CD4-positive, alpha-beta T cell treated with Interleukin-15 for 4 hours (primary cell): ENCODE data around the gene PCBP3.
"Not testable (repeated sequence)": the region's sequence is repeated elsewhere in the genome, so short reads cannot be mapped to it uniquely, and the experiment has no call there.

ENCODE experiments used
- DNase-seq: peaks from one replicate; pipeline ENCODE4 v3.0.0-alpha.2; 2020; ENCODE audit warnings: low spot score

Gene PCBP3

DNA sequence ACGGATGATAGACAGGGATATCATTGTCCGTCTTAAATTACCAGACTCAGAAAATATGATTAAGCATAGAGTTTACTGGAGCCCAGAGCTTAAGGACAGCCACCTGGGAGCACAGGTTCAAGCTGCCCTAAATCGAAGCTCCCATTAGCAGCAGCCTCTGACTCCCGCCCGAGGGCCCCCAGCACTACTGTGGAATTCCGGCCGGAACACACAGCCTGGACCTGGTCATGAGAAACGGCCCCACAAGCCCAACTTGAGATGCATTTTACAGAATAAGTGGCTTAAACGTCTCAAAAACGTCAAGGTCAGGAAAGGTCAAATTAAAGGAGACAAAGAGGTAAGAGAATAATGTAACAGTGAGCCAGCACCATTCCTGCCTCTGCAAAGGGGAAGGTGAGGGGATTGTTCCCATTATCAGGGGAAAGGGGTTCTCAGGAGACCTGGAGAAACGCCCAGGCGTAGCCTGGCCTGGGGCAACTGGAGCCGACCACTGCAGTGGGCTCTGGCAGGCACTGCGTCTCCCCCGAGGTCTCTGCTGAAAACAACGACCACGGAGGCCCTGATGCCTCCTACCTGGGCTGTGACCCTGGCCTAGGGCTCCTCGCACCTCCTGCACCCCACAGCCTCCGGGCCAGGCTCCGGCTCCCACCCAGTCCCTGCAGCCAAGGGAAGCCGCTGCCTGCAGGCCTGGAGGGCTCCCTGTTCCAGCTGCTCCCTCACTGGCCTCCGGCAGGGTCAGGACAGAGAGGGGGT, 326.6 kb downstream of the PCBP3 start:
- DNase-seq, result no peak

DNA sequence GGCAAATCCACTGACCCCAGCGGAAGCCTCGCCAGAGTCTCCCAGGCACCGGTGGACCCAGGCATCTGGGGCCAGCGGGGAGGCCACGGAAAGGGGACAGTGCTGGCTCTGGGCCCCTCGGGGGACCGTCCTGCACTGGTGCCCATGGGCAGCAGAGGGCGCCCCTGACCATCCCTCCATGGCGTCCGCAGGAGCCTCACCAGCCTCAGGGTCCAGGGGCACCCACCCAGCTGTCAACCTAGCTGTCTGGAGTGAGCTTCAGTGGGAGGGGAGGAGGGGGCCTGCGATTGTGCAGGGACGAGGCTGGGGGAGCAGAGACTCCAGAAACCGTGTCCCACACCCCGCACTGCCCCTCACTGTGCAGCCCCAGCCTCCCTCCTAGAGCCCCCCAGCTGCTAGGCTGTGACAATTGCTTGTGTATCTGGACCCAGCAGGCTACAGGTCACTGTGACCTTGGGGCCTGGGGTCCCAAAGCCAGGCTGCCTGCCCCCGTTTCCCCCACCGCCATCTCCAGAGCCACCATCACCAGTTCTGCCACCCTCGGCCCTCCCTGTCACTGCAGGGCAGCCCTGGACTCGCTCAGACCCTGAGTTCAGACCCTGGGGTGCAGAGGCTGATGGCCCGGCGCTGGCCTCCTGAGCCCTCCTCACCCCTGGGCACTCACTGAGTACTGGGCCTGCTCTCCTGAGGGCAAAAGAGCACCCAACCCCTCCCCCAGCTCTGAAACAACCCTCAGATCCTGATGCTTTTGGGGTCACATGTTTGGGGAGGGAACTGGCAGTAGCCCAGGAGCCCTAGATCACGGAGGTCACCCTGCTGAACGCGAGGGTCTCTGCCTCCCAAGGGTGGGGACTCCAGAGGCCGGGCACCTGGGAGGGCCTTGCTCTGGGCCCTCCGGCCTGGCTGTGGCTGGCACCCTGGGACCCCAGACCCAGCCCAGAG, 327.4 kb downstream of the PCBP3 start:
- DNase-seq, result peak; percentile 28

DNA sequence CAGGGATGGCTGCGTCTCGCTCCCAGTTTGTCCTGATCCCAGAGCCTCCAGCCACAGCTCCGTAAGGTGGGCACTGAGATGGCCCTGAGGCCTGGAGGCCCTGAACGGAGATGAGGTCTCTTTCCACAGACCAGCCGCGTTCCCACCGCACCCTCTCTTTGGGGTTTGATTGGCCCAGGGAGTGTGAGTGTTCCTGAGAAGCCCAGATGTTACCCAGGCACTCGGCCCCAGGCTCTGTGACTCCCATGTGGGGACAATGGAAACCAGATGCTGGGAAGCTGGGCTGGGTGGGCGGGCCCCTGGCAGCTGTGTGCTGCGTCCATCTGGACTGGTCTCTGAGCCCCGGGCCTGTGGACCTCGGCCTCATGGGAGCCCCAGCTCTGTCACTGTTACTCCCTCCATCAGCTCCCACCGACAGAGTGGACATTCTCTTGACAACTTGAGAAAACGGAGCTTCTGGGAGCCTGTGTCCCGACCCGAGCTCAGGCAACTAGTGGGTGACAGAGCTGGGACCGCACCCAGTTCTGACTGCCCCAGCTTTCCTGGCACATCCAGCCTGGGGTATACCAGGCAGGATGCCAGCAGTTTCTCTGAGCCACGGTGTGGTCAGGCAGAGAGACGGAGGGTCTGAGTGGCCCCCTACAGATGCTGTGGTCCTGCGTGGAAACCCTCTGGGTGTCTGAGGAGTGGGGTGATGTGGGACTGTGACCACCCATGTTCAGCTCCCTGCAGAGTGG, 328.3 kb downstream of the PCBP3 start:
- DNase-seq, result no peak

DNA sequence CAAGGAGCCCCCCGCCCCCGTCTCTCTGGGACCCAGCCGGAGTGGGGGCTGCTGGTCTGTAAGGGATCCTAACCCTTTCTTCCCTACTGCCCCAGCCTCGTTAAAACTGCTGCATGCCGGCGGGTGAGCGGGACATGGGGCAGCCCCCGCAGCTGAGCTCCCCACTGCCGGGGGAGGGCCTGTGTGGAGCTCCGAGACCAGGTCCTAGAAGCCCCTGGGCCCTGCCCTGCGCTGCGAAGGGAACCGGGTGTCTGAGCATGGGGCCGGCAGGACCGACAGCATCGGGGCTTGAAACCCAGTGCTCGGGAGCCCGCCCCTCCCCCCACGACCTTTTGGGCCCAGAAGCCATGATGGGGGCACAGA, 328.8 kb downstream of the PCBP3 start:
- DNase-seq, result no peak

DNA sequence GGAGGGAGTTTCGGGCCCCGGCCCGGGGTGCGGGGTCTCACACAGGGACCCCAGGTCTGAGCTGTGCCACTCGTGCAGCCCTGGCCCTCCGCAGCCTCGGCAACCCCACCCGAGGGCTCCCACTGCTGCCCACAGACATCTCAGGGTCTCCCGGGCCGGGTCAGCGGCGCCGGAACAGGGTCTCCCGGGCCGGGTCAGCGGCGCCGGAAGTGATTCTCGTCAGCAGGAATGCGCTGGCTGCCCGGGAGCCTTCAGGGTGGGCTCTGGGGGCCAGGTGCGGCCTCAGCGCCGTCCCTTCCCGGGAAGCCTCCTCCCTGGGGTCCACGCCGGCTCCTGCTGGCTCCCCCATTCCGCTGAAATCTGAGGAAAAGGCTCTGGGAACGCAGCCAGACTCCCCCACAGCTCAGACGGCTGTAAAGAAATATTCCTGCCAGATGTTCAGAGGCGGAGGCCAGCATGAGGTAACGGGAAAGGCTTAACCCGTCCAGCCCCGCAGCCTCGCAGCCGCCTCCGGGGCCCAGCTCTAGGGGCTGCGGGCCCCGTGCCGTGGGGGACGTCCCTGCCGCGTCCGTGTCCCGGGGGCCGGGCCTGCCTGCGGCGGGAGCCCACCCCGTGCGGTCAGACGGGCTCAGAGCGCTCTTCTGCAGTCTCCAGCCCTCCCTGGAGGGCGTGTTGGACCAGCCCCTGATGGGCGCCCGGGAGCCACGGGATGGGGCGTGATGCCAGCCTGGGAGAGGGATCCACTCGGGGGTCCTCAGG, 329.4 kb downstream of the PCBP3 start:
- DNase-seq, result no peak

DNA sequence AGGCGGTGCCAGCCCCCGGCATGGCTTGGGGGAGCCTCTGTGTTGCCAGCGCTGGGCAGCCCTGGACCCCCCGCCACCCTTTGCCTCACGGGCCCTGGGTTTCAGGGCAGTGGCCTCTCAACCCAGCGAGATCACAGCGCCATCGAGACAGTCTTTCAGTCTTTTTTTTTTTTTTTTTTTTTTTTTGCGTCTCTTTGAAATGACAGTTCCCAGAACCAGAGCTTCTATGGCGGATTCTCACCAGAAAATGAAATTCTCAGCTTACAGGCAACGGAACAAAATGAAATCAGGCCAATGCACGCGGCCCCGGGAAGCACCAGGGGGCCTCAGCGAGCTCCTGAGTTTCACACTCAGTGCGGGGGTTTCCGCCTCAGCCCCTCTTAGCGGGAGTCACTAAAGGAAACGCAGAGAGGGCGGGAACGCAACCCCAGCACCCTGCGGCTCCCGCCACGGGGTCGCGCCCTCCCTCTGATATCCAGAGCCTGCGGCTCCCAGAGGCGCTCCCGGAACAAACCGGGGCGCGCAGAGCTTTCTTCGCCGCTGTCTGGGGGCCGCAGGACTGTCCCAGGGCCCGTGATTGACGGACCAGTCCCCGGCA, 330.0 kb downstream of the PCBP3 start:
- DNase-seq, result peak; percentile 79

DNA sequence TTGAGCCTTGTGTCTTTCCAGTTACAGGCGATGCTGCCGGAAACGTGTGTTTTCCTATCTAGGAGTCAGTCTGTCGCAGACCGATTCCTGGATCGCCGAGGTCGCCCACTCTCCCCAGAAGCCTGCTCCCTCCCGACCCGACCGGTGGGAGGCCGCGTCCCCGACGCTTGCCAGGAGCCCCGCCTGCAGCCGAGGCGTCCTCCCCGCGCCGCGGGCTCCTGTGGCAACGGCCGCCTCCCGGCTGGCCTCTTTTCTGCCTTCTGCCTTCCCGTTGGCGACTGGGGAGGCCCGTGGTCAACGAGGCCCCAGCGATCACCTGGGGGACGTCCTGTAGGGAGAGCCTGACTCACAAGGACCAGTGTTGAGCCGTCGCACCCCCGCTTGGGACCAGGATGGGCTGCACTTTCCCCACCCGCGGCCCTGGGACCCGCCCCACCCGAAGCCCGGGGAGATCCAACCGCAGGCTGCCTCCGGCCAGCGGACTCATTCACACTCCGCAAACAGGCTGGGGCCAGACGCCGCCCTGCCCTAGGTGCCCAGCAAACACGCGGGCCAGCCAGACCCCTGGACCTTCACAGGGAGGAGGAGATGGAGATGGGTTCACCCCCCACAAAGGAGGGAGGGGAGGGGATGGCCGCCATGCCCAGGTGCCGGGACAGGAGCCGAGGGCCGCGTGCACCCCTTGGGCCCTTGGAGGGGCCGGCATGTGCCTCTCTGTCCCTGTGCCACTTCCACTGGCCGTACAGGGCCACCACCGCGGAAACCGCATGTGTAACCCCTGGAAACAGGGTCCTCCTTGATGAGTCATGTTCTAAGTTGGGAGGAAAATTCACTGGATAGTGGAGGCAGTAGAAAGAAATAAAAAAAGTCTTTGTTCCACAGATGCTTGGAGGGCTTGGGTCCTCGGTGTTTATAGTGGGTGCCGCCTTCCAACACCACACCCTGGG, 330.8 kb downstream of the PCBP3 start:
- DNase-seq, result no peak

DNA sequence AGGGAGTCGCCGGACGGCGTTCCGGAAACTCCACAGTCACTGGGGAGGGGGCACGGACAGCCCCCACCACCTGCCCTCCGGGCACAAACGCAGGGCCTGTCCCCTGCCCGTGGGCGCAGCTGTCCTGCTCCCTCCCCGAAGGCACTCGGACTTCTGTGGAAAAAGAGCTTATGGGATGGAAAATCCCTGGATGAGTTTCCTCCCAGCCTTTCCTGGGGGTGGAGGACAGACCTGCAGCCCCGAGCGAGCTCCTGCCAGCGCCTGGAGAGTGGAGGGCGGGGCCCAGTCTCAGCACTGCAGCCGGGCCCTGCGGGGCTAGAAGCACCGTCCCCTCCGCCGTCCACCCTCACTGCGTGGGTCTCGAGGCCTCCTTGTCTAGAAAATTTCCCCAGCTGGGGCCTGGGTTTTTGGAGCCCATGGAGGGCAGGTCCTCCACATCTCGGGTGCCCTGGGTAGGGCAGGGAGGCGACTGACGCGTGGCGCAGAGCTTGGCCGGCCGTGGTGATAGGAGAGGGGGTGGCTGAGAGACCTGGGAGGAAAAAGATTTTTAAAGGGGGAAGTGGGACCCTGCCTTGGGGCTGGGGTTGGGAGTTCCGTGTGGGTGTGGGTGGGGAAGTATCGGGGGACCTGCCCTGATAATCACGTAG, 331.6 kb downstream of the PCBP3 start:
- no peak for DNase-seq

DNA sequence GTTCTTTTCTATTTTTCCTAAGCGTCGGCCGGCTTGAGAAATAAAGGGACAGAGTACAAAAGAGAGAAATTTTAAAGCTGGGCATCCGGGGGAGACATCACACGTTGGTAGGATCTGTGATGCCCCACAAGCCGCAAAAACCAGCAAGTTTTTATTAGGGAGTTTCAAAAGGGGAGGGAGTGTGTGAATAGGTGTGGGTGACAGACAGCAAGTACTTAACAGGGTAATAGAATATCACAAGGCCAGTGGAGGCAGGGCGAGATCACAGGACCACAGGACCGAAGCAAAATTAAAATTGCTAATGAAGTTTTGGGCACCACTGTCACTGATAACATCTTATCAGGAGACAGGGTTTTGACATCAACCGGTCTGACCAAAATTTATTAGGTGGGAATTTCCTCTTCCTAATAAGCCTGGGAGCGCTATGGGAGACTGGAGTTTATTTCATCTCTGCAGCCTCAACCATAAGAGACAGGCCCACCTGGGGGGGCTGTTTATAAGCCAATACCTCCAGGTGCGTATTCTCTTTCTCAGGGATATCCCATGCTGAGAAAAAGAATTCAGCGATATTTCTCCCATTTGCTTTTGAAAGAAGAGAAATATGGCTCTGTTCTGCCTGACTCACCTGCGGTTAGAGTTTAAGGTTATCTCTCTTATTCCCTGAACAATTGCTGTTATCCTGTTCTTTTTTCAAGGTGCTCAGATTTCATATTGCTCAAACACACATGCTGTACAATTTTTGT, 332.3 kb downstream of the PCBP3 start:
- not testable (repeated sequence) for DNase-seq

DNA sequence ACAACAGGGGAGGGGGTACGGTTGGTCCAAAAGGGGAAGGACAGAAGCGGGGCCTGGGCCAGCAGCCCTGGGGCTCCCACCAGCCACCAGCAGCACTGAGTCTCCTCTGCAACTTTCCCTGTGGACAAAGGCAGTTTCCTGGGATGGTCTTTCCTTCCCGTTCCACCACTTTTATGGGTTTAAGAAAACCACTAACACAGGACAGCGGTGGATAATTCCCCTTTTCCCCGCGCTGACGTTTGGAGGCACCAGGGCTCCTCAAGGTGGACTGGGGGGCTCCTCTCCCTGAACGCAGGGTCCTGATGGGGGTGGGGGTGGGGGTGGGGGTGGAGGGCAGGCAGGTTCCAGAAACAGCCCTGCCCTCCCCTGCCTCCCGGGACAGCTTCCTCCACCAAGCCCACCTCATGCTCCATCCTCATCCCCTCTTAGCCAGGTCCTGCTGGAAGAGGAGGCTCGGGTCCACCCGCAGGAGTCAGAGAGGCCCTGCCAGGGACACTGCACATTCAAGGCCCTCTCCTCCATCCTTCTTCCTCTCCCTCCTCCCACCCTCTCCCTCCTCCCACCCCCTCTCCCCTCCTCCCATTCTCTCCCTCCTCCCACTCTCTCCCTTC, 333.3 kb downstream of the PCBP3 start:
- no peak for DNase-seq

DNA sequence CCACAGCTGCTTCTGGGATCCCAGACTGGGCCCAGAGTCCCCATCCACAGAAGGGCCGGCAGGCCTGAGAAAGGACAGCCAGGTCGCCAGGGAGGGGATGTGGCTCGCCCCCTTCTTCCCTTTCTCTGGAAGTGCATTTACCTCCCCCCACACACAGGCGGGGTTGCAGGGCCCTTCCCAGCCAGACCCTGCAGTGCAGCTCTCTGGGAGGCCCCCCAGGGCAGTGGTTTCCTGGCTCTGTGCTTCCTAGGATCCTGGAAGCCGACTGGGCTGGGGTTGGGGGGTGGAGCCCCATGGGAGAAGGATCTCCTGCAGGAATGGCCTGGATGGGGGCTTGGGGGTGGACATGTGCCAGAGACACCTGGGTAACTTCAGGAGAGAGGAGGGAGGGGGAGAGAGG, 333.9 kb downstream of the PCBP3 start:
- no peak for DNase-seq

DNA sequence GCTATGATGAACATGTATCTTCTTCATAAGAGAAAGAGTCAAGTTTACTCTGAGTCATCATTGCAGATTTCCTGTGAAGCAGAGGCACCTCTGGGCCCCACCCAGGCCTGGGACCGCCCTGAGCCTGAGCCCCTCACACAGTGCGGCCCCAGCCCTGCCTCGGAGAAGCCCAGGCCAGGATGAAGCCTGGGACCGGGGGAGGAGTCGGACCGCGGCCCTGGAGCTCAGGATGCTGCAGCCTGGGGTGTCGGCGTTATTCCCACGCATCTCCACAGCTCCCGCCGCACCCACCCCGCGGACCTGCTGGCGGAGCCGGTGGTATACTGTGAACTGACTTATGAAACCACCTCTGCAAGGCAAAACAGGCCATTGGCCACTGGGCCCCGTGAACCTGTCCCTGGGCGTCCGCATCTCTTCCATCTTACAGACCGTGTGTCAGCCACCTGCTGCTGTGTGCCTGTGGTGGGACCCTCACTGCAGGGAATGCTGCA, 335.7 kb downstream of the PCBP3 start:
- no peak for DNase-seq

DNA sequence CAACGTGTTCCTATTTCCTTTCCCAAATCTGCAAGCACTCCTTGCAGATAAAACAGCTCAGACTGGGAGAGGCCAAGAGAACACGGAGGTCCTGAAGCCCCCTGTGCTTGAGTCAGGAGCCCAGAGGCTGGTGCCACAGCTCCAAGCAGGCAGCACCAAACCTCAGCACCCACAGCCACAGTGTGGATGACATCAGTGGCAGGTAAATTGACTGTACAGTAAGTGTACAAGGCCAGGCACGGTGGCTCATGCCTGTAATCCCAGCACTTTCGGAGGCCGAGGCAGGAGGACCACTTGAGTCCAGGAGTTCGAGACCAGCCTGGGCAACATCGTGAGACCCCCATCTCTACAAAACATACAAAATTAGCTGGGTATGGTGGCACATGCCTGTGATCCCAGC, 336.1 kb downstream of the PCBP3 start:
- DNase-seq, result no peak

DNA sequence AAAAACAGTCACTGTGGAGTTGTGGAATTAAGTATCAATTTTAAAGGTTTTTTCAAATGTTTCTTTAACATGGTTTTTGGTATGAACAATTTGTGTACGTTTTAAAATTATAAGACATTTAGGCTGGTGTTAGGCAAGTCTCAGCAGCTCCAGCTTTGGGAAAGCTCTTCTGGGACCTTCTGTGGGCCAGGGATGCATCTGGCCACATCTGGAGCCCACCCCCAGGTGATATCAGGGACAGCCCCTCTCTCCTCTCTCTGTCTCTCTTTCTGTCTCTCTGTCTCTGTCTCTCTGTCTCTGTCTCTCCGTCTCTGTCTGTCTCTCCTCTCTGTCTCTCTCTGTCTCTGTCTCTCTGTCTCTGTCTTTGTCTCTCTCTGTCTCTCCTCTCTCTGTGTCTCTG, 336.7 kb downstream of the PCBP3 start:
- no peak for DNase-seq

DNA sequence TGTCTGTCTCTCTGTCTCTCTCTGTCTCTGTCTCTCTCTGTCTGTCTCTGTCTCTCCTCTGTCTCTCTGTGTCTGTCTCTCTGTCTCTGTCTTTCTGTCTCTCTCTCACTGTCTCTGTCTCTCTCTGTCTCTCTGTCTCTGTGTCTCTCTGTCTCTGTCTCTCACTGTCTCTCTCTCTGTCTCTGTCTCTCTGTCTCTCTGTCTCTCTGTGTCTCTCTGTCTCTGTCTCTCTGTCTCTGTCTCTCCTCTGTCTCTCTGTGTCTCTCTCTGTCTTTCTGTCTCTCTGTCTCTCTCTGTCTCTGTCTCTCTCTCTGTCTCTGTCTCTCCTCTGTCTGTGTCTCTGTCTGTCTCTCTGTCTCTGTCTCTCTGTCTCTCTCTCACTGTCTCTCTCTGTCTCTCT, 337.2 kb downstream of the PCBP3 start:
- DNase-seq, result no peak

DNA sequence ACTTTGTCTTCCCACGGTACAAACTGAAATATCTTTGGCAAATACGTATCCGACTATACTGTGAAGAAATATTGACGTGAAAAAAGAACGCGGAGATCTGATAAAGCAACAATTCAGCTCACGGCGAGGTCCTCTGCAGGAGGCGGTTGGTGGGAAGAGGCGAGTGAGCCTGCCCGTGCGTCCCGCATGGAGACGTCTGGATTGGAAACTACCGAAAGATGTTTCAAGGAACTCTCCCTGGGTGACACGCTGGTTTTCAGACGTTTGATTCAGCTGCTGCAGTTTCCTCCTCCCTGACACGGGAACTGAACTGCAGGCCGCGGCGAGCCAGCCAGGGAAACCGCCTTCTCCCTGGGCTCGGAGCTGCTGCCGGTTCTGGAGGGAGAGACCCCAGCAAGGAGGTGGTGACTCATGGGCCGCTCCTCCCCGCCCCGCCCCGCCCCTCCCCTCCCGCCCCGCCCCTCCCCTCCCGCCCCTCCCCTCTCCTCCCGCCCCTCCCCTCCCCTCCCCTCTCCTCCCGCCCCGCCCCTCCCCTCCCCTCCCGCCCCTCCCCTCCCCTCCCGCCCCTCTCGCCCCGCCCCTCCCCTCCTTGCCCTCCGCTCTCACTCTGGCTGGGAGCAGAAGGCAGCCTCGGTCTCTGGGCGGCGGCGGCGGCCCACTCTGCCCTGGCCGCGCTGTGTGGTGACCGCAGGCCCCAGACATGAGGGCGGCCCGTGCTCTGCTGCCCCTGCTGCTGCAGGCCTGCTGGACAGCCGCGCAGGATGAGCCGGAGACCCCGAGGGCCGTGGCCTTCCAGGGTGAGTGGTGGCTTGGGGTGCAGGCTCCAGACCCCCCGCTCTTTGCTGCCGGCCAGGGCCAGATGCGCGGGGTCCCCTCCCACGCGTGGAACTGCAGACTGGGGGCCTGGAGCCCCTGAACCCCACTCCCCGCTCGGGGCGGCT, 337.9 kb downstream of the PCBP3 start, which contains the start of gene COL6A1:
Gene COL6A1, plus strand, starts transcription at position 620 of the 941 bp plus-strand sequence. Its CDS starts 81 bp downstream, at position 701.
- DNase-seq, result peak; percentile 46

DNA sequence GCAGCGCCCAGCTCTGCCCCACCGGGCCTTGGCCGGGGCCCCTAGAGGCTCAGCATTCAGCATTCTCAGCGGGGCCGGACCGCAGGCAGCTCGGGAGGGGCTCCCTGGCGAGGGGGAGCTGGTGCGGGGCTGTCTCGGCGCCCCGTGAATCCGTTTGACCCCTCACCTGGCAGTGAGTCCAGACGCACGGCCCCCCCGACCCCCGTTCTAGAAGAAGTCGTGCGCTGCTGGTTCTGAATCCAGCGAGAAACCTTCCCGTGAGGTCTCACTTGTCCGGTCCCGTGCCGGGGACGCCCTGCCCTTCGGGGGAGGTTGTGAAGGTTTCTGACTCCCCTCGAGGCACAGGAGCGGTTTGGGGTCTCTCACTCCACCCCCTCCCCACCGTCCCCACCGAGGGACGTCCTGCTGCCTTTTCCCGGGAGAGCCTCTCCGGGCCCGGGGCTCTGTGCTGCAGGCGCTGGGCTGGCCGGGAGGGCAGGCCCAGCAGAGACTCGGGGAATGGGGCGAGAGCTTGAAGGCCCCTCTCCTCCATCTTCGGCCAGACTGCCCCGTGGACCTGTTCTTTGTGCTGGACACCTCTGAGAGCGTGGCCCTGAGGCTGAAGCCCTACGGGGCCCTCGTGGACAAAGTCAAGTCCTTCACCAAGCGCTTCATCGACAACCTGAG, 338.7 kb downstream of the PCBP3 start:
- DNase-seq, result no peak
